HepG2 (cell line): Measurements from ENCODE around the gene SH2D1B. TPM values are rescaled to one million over a fixed set of nuclear protein-coding genes. Genes with fewer than 3 reads are reported as not detected.

ENCODE experiments used
- ATAC-seq: fragments of 200-7000 bp; cut with Tn5 transposase; 3 replicates; pipeline ENCODE4 v1.9.1; 2020; ENCODE audit warnings: mild to moderate bottlenecking, moderate library complexity
- BruUV-seq: library from RNA; stranded (reverse); fragments of 400-500 nt; replicated peaks from 2 replicates; lab custom pipeline; 2021; lab: Mats Ljungman, UMichigan
- CTCF ChIA-PET: fragments of 300-600 bp; formaldehyde crosslinking; extraction: SDS; loops from one replicate; lab custom pipeline; 2021; ENCODE audit warnings: low total read pairs, inconsistent platforms, low intra/inter-chr PET ratio; lab: Yijun Ruan, JAX
- POLR2A ChIA-PET: fragments of 350-600 bp; sonication (Branson Sonifier 250); formaldehyde crosslinking; loops from one replicate; lab custom pipeline; 2020; ENCODE audit warnings: antibody characterized with exemption, inconsistent platforms; lab: Yijun Ruan, JAX
- DNase-seq: peaks from one replicate; pipeline ENCODE4 v3.0.0-alpha.2; 2015; ENCODE audit warnings: low spot score
- FAIRE-seq: peaks from 3 replicates; lab custom pipeline; 2011; peaks lifted over from hg19 to GRCh38; lab: Jason Lieb, UNC
- H2AFZ ChIP-seq: one replicate; pipeline ENCODE4 v1.6.1; 2011; ENCODE audit warnings: low read length, inconsistent platforms
- H3K27ac ChIP-seq: fragments of 300-600 bp; 3 replicates; pipeline ENCODE4 v1.8.0; 2011; ENCODE audit warnings: mixed run types, mild to moderate bottlenecking, mixed read lengths, low read length, inconsistent platforms; ENCODE audit not compliant: insufficient read depth; ENCODE audit errors: extremely low read length
- H3K27me3 ChIP-seq, 2 experiments: fragments of 200-600 bp in 1 of 2; 2 replicates in 1 of 2; 3 replicates in 1 of 2; pipeline versions ENCODE4 v1.6.0 to v1.8.0; 2011; ENCODE audit warnings: low read length in 2 of 2, mild to moderate bottlenecking in 2 of 2, moderate library complexity in 2 of 2, inconsistent platforms in 1 of 2; ENCODE audit not compliant: insufficient read depth in 2 of 2, control insufficient read depth in 1 of 2
- H3K36me3 ChIP-seq, 2 experiments: fragments of 200-600 bp in 1 of 2; replicated peaks in 1 of 2; 2 replicates in 1 of 2; 3 replicates in 1 of 2; pipeline versions ENCODE4 v1.5.1 to v1.8.0; 2011; ENCODE audit warnings: low read length in 2 of 2, inconsistent platforms in 1 of 2; ENCODE audit not compliant: insufficient read depth in 2 of 2, control insufficient read depth in 1 of 2
- H3K4me1 ChIP-seq: 2 replicates; pipeline ENCODE4 v1.5.1; 2012; ENCODE audit warnings: low read length, inconsistent platforms; ENCODE audit not compliant: insufficient read depth
- H3K4me2 ChIP-seq: 2 replicates; pipeline ENCODE4 v1.6.0; 2011; ENCODE audit warnings: low read depth, low read length, inconsistent platforms
- H3K4me3 ChIP-seq, 3 experiments: fragments of 200-600 bp in 1 of 3; sonication (generic), shearing (Covaris generic) in 1 of 3; replicated peaks in 1 of 3; 2 replicates each; pipeline ENCODE4 v1.5.1; 2011 to 2016; ENCODE audit warnings: low read length in 3 of 3, inconsistent platforms in 2 of 3, low read depth in 2 of 3, mild to moderate bottlenecking in 2 of 3, control low read depth in 1 of 3, mixed read lengths in 1 of 3; ENCODE audit not compliant: insufficient read depth in 1 of 3
- H3K79me2 ChIP-seq: one replicate; pipeline ENCODE4 v1.6.1; 2011; ENCODE audit warnings: low read length, inconsistent platforms; ENCODE audit not compliant: insufficient read depth
- H3K9ac ChIP-seq: 2 replicates; pipeline ENCODE4 v1.6.0; 2011; ENCODE audit warnings: mild to moderate bottlenecking, low read depth, low read length, inconsistent platforms; ENCODE audit not compliant: insufficient read depth
- H3K9me3 ChIP-seq: 2 replicates; pipeline ENCODE4 v1.5.1; 2012; ENCODE audit warnings: mild to moderate bottlenecking, low read length
- H4K20me1 ChIP-seq: 2 replicates; pipeline ENCODE4 v1.6.0; 2011; ENCODE audit warnings: inconsistent platforms, mild to moderate bottlenecking, low read length, moderate library complexity; ENCODE audit not compliant: insufficient read depth
- ADNP ChIP-seq: sonication (generic); formaldehyde crosslinking; IDR thresholded peaks from 2 replicates; pipeline ENCODE4 v1.4.0; 2020; ENCODE audit warnings: missing genetic modification reagents
- AHDC1 ChIP-seq: sonication (generic); formaldehyde crosslinking; IDR thresholded peaks from 2 replicates; pipeline ENCODE4 v1.5.1; 2020; ENCODE audit warnings: mild to moderate bottlenecking, missing genetic modification reagents, borderline replicate concordance
- BRF2 ChIP-seq: sonication (generic); formaldehyde crosslinking; IDR thresholded peaks from 2 replicates; pipeline ENCODE4 v1.8.1; 2022; ENCODE audit warnings: mild to moderate bottlenecking, missing genetic modification reagents
- DNMT1 ChIP-seq: sonication (generic); formaldehyde crosslinking; IDR thresholded peaks from 2 replicates; pipeline ENCODE4 v1.5.1; 2020; ENCODE audit warnings: mild to moderate bottlenecking, missing genetic modification reagents
- NR2C2 ChIP-seq: sonication (generic); formaldehyde crosslinking; IDR thresholded peaks from 2 replicates; pipeline ENCODE4 v1.4.0; 2020; ENCODE audit warnings: missing genetic modification reagents, mild to moderate bottlenecking, moderate library complexity, borderline replicate concordance
- RBFOX2 ChIP-seq: fragments of 200-400 bp; formaldehyde crosslinking; IDR thresholded peaks from 2 replicates; pipeline ENCODE4 v1.6.1; 2017; ENCODE audit warnings: low read depth, mild to moderate bottlenecking, low read length
- RBM22 ChIP-seq: fragments of 200-400 bp; formaldehyde crosslinking; optimal IDR thresholded peaks from 2 replicates; pipeline ENCODE3; 2017; ENCODE audit warnings: mild to moderate bottlenecking, low read length, moderate library complexity
- SRF ChIP-seq: IDR thresholded peaks from 2 replicates; pipeline ENCODE4 v1.6.1; 2011; ENCODE audit warnings: mild to moderate bottlenecking, low read depth, low read length, moderate library complexity
- ZBTB14 ChIP-seq: sonication (generic); formaldehyde crosslinking; IDR thresholded peaks from 2 replicates; pipeline ENCODE4 v1.4.0; 2020; ENCODE audit warnings: missing genetic modification reagents
- ZNF569 ChIP-seq: sonication (generic); formaldehyde crosslinking; IDR thresholded peaks from 2 replicates; pipeline ENCODE4 v1.5.0; 2020; ENCODE audit warnings: mild to moderate bottlenecking, missing genetic modification reagents, moderate library complexity, borderline replicate concordance
- ZNF574 ChIP-seq: sonication (generic); formaldehyde crosslinking; IDR thresholded peaks from 2 replicates; pipeline ENCODE4 v1.4.0; 2020; ENCODE audit warnings: missing genetic modification reagents
- ZNF660 ChIP-seq: sonication (generic); formaldehyde crosslinking; IDR thresholded peaks from 2 replicates; pipeline ENCODE4 v1.5.1; 2020; ENCODE audit warnings: mild to moderate bottlenecking, low read depth, missing genetic modification reagents, borderline replicate concordance
- WGBS: methylation state at CpG from one replicate; pipeline ENCODE4 v1.1.6; 2017; ENCODE audit warnings: low lambda C conversion rate; 5-methylcytosine and 5-hydroxymethylcytosine counted together
- in situ Hi-C: cut with HindIII; loops from 2 replicates; pipeline ENCODE4 v1.10.0; 2017; ENCODE audit warnings: low pct_unique_long_range_greater_than_20kb; ENCODE audit not compliant: extremely low pct_ligation_motif_present
- intact Hi-C: fragments of 100-400 bp; cut with micrococcal nuclease; formaldehyde crosslinking; loops from one replicate; pipeline ENCODE4 v1.10.0; 2022; ENCODE audit not compliant: unreplicated experiment
- polyA plus RNA-seq, 8 experiments: library from polyadenylated mRNA; depleted of rRNA in 3 of 8; stranded (reverse) in 7 of 8; unstranded in 1 of 8; fragments of >200 nt; fragmentation: Illumina TruSeq in 4 of 8; extraction: Trizol in 4 of 8; gene quantifications; 2 replicates each; pipeline versions ENCODE4 v1.2.1 to v1.2.3, GENCODE V29; 2011 to 2016; ENCODE audit warnings: low read depth in 4 of 8, missing spikeins in 1 of 8, mixed read lengths in 1 of 8; ENCODE audit not compliant: insufficient read depth in 1 of 8
- total RNA-seq, 5 experiments: library from RNA; depleted of rRNA; stranded (reverse); fragments of >200 nt; fragmentation: Illumina TruSeq; extraction: Trizol; gene quantifications; 2 replicates each; pipeline ENCODE4 v1.2.3, GENCODE V29; 2016; ENCODE audit warnings: low read depth in 1 of 5

SH2D1B gene
- total and polyA plus RNA-seq, 2 of the 13 experiments (the other 11 are each of a cell fraction or from before 2014, with no cell fraction given), result not detected

- FAIRE-seq (no peak), ATAC-seq (peak; percentile 29; the same call in 2 of the 3 replicates), DNase-seq (no peak)
- no peak overlapping the region for H3K9ac ChIP-seq
- no peaks in the 10 kb centered on the region for H3K79me2 ChIP-seq
- H3K27me3 ChIP-seq, result no peaks in the 10 kb centered on the region; a peak in 1 of 5 replicates
- no peaks in the 10 kb centered on the region for H4K20me1 ChIP-seq
- ChIA-PET CTCF (no interaction called here), POLR2A (no interaction called here)
- no peak overlapping the region for H3K27ac ChIP-seq
- H2AFZ ChIP-seq, result no peak overlapping the region
- H3K4me3 ChIP-seq, result no peak overlapping the region
- H3K4me2 ChIP-seq, result no peak overlapping the region
- H3K4me1 ChIP-seq, result no peaks in the 10 kb centered on the region
- in situ Hi-C loops, result no loop called here
- whole genome bisulfite sequencing, result 0% methylated on average over 3 of the region's 3 CpGs
- no peaks in the 10 kb centered on the region for H3K9me3 ChIP-seq
- H3K36me3 ChIP-seq, result no peaks in the 10 kb centered on the region
- intact Hi-C loops, result loop anchor here (10.0 kb wide), 1 partner anchor 112 kb away; no protein-coding TSS in a partner anchor
- no TSS peak for BruUV-seq
- TF ChIP-seq RBM22 (no peak), RBFOX2 (no peak), ZNF660 (no peak), AHDC1 (CRISPR knock-in tag) (no peak), ZBTB14 (CRISPR knock-in tag) (no peak), ZNF574 (no peak), DNMT1 (no peak), NR2C2 (CRISPR knock-in tag) (no peak), SRF (no peak), ADNP (no peak), ZNF569 (CRISPR knock-in tag) (no peak), BRF2 (no peak)
Measured at GRCh38 chr1:162396201-162396906, 15.6 kb downstream of the SH2D1B start.
